OCI-LY1 (cell line): ENCODE data around the gene UNC93B1.

Experiments
- CTCF ChIP-seq: fragments of 200-600 bp; sonication (generic), shearing (Covaris generic); IDR thresholded peaks from 2 replicates; pipeline ENCODE4 v1.5.1; 2017; ENCODE audit warnings: mild to moderate bottlenecking, antibody characterized with exemption, low read length, moderate library complexity, mixed read lengths
- EZH2 ChIP-seq: fragments of 200-600 bp; sonication (generic), shearing (Covaris generic); IDR thresholded peaks from 2 replicates; pipeline ENCODE4 v1.8.0; 2017; ENCODE audit warnings: borderline replicate concordance, mixed run types, mild to moderate bottlenecking, antibody characterized with exemption, low read length, moderate library complexity, mixed read lengths

GRCh38 chr11:68009391-68010089 is 5.6 kb upstream of the UNC93B1 start:
- peak; percentile 47 for TF ChIP-seq CTCF
- TF ChIP-seq EZH2: no peak
